GM21390 (cell line): ENCODE measurements around the gene RHOG.
"Not testable (repeated sequence)": the region's sequence is repeated elsewhere in the genome, so short reads cannot be mapped to it uniquely, and the experiment has no call there.

ENCODE experiments used
- ATAC-seq: cut with Tn5 transposase; IDR thresholded peaks from one replicate; pipeline ENCODE4 v1.9.1; 2021; ENCODE audit not compliant: unreplicated experiment

Gene RHOG

GRCh38 chr11:3834664-3835461, 5.9 kb downstream of the RHOG start:
- no peak for ATAC-seq

GRCh38 chr11:3834349-3834663, 6.5 kb downstream of the RHOG start:
- no peak for ATAC-seq

DNA sequence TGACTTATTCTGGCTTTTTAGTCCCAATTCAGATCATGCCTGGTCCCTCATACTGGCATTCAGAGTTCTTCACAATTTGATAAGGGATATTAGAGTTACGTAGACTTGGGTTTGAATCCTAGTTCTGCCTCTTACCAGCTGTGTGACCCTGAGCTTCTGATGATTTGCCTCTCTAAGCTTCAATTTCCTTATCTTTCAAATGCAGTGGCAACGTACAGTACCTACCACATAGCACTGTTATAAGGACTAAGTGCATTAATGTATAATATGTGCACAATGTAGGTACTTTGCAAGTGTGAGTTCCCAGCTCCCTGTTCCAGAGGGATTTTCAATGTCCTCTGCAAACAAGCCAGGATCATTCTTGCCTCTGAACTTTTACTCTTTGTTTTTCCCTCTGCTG, 7.3 kb downstream of the RHOG start:
- ATAC-seq, result no peak

- ATAC-seq, result no peak
These were observed 7.9 kb downstream of the RHOG start for GRCh38 chr11:3832816-3833215.

DNA sequence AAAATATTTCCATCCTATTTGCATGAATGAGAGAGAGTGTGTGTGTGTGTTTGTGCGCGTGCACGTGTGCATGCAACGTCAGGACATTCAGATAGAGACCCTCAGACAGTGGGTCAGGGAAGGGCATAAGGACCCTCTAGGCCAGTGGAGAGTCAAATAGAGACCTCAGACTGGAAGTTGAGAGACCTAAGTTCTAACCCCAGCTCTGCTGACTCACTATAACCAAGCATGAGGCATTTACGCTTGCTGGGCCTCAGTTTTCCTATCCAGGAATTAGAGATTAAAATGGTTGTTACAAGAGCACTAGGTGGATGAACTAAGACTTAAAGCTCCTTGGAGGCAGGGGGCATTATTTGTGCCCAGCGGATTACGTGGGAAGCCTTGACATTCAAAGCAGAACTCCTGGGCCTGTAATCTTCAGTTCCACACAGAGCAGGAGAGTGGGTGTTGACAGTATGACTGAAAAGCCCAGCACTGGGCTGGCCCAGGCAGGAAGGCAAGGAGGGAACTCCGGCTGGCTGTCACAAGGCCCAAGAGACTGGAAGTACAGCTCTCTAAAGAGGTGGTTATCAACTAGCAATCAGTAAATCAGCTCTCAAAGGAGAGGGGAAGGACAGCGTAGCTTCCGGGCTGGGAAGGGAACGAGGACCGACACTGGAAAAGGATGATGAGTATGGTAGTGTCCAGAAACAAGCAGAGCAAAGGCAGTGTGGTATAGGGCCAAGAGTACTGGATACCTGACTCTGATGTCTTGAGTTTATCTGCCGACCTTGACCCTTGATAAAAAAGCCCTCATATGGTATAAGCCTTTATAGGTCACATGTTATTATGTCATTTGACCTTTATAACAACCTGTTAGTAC, 9.2 kb downstream of the RHOG start:
- ATAC-seq, result no peak

DNA sequence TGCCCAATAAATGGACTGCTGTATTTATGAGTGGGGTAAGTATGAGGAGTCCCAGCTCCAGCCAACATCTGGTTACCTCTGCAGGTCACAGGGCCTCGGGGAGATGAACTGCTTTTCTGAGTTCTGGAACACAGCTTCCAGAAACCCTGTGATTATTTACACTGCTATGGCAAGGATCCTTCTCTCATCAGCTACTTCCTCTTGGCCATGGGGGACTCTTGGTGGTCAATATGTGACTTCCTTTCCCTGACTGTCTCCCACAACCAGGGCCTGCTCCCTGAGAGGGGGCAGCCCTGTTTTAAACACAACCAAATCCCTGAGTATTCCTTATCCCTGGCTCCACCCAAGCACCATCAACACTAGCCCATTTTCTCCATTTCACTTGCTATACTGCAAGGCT, 10.0 kb downstream of the RHOG start:
- no peak for ATAC-seq

- no peak for ATAC-seq
These were observed 10.7 kb downstream of the RHOG start for GRCh38 chr11:3830088-3830487.

- no peak for ATAC-seq
These were observed 13.1 kb downstream of the RHOG start for GRCh38 chr11:3827434-3828186.

DNA sequence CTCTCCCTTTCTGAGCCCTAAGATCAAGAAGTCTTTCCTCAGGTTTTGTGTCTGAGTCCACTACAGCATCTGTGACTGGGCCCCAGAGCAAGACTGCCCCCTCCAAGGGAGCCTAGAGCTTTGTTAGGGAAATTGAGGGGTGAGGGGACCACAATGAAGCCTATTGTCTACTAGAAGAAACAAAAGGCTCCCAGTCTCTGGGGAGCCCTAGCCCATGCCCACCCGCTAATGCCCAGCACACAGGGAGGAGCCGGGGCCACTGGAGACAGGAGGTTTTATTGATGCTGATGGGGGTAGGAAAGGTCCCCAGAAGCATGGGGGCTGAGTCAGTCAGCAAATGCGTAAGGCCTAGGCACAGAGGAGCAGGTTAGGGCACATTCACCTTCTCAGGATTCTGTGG, 14.0 kb downstream of the RHOG start:
- no peak for ATAC-seq

DNA sequence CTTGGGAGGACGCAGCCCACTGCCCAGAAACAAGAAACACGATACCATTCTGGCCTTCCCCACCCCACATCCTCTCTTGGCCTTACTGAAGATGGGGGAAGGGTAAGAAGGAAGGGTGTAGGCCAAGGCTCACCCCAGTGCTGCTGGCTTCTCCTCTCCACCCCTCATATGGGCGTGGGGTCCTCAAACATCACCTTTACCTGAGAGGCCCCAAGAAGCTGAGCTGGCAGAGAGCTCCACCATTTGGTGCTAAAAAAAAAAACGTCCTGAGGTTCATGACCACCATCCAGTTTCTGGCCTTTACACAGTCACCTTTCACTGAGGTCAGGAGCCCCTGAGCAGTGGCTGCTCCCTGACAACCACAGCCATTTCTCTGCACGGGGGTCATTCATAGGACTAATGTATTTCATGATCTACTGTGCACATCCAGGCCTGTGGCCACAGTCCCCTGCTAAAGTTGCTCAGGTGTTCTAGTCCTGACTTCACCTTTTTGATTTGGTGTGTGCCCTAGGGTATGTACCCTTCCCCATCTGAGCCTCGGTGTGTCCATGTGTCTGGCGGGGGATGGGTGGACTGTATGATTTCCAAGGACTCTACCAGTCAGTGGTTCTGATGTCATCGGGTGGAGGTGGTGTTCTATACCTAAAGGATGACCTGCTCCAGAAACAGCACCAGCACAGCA, 15.1 kb downstream of the RHOG start:
- no peak for ATAC-seq

- ATAC-seq, result peak; percentile 87
These were observed 15.9 kb downstream of the RHOG start for GRCh38 chr11:3824714-3825472.

- ATAC-seq, result no peak
These were observed 16.8 kb downstream of the RHOG start for GRCh38 chr11:3823762-3824506.

DNA sequence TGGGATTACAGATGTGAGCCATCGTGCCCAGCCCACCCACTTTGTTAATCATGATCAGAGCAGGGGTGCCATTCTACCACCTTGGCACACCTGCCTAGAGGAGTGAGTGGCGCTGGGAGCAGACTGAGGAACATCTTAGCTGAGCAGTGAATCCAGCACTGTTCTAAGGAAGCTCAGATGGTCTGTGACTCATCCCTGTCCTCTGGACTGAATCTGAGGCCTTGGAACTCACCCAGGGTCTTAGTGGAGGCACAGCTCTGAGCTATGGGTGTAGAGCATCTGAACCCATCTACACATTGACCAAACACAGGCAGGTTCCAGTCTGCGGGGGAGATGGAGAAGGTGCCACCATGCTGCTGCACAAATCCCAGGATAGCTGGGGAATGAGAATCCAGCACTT, 17.5 kb downstream of the RHOG start:
- ATAC-seq, result no peak

DNA sequence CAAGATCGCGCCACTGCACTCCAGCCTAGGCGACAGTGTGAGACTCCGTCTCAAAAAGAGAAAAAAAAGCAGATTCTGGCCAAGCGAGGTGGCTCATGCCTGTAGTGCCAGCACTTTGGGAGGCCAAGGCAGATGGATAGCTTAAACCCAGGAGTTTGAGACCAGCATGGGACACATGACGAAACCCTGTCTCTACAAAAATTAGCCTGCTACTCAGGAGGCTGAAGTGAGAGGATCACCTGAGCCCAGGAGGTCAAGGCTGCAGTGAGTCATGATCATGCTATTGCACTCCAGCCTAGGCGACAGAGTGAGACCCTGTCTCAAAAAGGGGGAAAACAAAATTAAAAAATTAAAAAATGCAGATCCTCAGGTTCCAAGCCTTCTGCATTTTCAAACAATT, 18.4 kb downstream of the RHOG start:
- ATAC-seq, result no peak

- no peak for ATAC-seq
These were observed 19.8 kb downstream of the RHOG start for GRCh38 chr11:3820971-3821370.

DNA sequence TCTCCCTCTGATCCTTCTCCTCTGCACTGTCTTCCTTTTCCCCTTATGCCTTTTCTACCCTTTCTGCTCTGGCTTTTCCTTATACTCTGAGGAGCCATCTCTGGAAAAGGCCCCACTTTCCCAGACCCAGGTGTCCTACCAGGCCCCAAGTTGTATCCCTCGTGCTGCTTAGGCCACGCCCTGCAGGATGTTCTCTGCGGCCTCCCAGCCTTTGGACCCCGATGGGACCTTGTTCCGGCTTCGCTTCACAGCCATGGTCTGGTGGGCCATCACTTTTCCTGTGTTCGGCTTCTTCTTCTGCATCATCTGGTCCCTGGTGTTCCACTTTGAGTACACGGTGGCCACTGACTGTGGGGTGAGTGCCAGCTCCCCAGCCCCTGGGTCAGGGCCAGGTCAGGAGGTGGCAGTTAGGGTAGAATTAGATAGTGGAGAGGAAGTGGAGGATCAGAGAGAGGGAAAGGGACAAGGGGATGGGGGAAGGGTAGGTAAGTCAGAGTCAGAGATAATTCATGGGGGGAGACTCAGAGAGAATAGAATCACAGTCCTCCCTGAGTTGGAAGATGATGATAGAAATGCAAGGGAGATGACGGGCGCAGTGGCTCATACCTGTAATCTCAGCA, 23.5 kb downstream of the RHOG start:
- no peak for ATAC-seq

DNA sequence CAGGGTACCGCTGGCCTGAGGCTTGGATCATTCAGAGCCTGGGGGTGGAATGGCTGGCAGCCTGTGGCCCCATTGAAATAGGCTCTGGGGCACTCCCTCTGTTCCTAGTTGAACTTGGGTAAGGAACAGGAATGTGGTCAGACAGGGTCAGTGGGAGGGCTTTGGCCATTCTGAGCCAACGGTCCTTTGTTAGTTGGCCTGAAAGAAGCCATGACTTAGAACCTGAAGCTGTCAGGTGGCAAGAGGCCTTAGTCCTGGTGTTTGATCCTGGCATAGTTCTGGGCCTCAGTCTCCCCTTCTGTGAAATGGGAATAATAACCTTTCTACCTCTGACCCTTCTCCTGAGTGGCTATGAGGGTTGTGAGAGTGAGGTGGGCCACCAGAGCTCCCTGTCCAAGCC, 24.1 kb downstream of the RHOG start:
- ATAC-seq, result no peak

DNA sequence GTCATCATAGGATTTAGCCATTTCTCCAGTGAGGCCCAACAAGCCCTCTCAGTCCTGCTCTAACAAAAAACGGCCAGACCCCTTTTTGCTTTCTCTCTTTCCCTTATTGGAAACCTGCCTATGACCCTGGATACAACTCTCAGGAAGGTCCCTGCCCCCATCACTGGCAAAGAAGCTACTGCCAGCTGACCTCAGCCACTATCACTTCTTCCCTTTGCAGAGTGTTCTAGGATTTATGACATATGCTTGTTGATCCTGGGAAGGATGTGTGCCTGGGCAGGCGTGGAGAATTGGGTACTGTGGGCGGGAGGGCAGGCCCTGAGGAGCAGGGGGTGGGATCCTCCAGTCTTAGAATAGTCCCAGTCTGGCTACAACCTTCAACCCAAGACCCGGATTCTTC, 24.9 kb downstream of the RHOG start:
- ATAC-seq, result no peak

DNA sequence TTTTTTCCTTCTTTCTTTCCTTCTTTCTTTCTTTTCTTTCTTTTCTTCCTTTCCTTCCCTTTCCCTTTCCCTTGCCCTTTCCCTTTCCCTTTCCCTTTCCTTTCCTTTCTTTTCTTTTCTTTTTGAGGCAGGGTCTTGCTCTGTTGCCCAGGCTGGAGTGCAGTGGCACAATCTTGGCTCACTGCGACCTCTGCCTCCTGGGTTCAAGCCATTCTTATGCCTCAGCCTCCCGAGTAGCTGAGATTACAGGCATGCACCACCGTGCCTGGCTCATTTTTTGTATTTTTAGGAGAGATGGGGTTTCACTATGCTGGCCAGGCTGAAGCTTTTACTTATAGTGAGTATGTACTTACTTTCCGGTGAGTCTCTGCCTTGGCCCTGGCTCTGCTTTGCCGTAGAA, 25.9 kb downstream of the RHOG start:
- not testable (repeated sequence) for ATAC-seq
